Activated CD4-positive, CD25-positive, alpha-beta regulatory T cell treated with anti-CD3 and anti-CD28 coated beads, Interleukin-2, amount 50 U/mL, for 72 hours (primary cell): ENCODE measurements around the gene KIF22.
"Not testable (repeated sequence)": the region's sequence is repeated elsewhere in the genome, so short reads cannot be mapped to it uniquely, and the experiment has no call there.

ENCODE experiments used
- DNase-seq: peaks from one replicate; pipeline ENCODE4 v3.0.0; 2021

The KIF22 gene

GRCh38 chr16:29815793-29816693 is 25.5 kb downstream of the KIF22 start, which contains the start of gene PAGR1:
PAGR1 (plus strand) TSS chr16:29816152; CDS start chr16:29816526, 374 bp downstream.
- peak; percentile 97 for DNase-seq

GRCh38 chr16:29816694-29817441 is 26.3 kb downstream of the KIF22 start:
- peak; percentile 64 for DNase-seq

GRCh38 chr16:29818082-29818481 is 27.5 kb downstream of the KIF22 start:
- no peak for DNase-seq

DNA sequence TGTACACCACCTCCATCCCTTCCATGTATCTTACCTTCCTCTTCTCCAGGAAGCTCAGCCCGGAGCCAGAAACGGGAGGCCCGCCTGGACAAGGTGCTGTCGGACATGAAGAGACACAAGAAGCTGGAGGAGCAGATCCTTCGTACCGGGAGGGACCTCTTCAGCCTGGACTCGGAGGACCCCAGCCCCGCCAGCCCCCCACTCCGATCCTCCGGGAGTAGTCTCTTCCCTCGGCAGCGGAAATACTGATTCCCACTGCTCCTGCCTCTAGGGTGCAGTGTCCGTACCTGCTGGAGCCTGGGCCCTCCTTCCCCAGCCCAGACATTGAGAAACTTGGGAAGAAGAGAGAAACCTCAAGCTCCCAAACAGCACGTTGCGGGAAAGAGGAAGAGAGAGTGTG is 29.0 kb downstream of the KIF22 start:
- no peak for DNase-seq

GRCh38 chr16:29820271-29820701 is 29.7 kb downstream of the KIF22 start, which contains the start of gene MVP:
MVP (plus strand) TSS chr16:29820462; CDS start chr16:29830550, 10,088 bp downstream.
- DNase-seq: peak; percentile 57

DNA sequence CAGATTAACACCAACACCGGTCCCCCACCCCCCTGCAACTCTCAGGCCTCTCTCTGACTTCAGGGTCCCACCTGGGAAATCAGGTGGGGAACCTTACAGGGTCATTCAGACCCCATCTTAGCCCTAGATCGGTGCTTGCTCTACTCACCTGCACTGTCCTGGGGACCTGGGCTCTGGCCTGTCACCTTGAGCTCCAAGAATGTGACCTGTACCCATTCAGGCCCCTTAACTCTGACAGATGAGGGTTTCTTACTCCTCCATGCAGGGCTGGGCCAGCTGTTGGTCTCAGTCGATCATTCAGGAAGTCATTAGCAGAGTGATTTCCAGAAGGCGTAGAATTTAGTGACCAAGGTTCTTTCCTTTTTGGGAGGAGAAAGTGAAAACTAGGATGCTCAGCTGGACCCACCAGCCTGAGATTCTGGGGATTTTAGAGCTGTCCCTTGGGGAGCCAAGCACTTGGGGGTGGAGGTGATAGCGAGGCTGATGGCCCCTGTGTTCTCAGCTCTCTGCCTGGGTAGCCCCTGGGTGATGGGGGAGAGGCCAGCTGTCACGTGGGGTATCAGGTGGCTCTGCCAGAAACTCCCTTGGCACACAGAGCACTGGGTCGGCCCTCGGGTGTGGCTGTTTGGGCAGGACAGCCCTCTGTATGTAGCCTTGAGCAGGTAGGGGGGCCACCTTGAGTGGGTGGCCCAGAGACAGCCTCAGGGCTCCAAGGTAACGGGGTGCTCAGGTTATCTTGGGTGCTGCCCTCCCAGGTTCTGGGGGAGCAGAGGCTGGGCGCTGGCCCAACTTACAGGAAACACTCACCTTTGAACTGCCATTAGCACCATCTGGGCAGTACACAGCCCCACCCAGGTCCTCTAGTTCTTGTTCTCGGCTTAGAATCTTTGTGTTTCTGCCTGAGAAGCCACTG is 30.4 kb downstream of the KIF22 start:
- peak; percentile 69 for DNase-seq

- DNase-seq: no peak
Observed at GRCh38 chr16:29821643-29822115, 31.1 kb downstream of the KIF22 start.

DNA sequence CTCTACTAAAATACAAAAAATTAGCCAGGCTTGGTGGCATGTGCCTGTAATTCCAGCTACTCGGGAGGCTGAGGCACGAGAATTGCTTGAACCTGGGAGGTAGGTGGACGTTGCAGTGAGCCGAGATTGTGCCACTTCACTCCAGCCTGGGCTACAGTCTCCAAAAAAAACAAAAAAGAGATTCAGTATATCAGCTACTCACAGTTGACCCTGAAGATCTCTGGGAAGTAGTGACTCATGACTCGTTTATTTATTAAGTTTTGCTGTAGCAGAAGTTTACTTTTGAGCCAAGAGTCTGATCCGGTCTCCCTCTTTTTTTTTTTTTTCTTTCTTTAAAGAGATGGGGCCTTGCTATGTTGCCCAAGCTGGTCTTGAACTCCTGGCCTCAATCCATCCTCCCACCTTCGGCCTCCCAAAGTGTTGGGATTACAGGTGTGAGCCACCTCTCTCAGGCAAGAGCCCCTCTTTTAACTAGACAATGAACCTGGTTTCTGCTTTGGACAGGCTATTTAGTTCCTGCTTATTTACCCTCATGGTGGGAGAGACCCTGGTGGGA is 34.1 kb downstream of the KIF22 start:
- no peak for DNase-seq

DNA sequence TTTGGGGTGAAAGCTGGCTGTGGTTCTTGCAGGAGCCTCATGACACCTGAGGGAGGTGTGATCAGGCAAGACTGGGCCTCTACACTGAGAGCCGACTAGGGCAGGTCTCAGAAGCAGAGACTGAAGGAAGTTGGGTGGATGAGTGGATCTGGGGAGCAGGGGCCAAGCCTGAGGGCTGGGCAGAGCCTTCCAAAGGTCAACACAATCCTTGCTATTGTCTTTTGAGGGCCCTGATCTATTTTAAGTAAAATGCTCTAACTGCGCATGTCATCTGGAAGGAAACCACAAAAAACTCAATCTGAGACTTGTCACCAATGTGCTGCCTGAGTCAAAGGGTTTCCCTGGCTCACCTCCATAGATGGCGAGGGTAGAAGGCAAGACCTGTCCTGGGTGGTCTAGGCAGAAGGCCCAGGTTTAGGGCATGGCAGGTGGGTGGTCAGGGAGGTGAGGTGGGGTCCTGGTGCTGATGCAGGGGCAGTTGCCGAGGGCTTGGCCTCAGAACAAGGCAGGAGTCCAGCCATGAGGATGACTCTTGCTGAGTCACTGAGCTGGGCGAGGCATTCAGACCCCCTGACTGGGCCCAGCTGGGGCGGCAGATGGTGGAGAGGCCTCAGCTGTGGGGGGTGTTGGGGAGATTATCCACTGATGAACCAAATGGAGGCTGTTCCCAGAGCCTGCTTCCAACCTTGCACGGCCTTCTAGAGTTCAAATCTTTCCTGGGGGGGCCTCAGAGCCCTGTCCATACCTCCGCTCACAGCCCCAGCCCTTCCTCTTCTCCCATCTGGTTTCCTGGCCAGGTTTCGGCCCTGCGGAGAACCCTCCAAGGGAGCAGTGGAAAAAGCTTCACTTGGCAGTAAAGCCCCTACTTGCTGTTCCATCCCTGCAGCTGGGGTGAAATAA is 34.8 kb downstream of the KIF22 start:
- no peak for DNase-seq

DNA sequence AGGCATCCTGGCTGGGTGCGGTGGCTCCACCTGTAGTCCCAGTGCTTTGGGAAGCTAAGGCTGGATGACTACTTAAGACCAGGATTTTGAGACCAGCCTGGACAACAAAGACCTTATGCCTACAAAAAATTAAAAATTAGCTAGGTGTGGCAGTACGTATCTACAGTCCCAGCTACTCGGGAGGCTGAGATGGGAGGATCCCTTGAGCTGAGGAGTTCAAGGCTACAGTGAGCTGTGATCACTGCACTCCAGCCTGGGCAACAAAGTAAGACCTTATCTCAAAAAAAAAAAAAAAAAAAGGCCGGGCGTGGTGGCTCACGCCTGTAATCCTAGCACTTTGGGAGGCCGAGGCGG is 35.8 kb downstream of the KIF22 start:
- DNase-seq: no peak

GRCh38 chr16:29830774-29831173 is 40.2 kb downstream of the KIF22 start:
- DNase-seq: no peak

DNA sequence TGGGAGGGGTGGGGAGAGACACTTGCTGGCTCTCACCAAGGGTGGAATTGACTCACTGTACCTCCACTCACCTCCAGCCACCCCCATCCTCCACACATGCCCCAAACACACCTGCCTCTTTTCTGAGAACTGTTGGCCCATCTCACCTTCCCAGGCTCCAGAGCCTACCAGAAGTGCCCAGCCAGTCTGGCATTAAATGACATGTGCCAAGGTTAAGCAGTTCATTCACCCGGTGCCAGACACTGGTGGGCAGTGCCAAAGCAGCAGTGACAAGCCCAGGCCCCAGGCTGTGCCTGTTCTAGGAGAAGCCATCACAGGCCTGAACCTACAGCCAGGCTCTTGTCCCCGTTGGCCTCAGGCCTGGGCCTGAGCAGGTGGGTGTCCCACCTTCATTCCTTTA is 40.9 kb downstream of the KIF22 start:
- no peak for DNase-seq

- DNase-seq: not testable (repeated sequence)
Observed at GRCh38 chr16:29833219-29833618, 42.7 kb downstream of the KIF22 start.

- no peak for DNase-seq
Observed at GRCh38 chr16:29834079-29834478, 43.5 kb downstream of the KIF22 start.

- no peak for DNase-seq
Observed at GRCh38 chr16:29835926-29836325, 45.4 kb downstream of the KIF22 start.

DNA sequence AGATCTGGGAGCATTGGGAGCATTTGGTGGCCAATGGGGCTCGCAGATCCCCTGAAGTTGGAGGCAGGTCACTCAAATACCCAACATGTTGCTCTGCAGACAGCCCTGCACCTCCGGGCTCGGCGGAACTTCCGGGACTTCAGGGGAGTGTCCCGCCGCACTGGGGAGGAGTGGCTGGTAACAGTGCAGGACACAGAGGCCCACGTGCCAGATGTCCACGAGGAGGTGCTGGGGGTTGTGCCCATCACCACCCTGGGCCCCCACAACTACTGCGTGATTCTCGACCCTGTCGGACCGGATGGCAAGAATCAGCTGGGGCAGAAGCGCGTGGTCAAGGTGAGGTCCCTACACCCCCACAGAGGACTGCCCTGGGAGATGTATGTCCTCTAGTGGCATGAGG is 46.1 kb downstream of the KIF22 start:
- no peak for DNase-seq

DNA sequence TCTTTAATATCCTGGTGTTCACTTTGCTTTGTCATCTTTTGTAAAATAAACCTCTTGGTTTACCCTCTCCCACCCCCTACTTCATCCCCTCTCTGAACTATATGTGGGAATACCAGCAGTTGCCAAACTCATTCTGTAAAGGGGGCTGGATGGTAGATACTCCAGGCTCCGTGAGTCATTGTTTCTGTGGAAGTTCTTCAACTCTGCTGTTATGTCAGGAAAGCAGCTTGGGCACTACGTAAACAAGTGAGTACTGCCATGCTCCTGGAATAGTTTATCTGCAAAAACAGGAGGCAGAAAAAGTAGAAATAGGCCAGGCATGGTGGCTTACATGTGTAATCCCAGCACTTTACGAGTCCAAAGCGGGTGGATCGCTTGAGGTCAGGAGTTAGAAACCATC is 47.3 kb downstream of the KIF22 start:
- no peak for DNase-seq

- no peak for DNase-seq
Observed at GRCh38 chr16:29839822-29840221, 49.3 kb downstream of the KIF22 start.

GRCh38 chr16:29840240-29840639 is 49.7 kb downstream of the KIF22 start:
- DNase-seq: no peak

GRCh38 chr16:29841631-29842030 is 51.1 kb downstream of the KIF22 start:
- no peak for DNase-seq

DNA sequence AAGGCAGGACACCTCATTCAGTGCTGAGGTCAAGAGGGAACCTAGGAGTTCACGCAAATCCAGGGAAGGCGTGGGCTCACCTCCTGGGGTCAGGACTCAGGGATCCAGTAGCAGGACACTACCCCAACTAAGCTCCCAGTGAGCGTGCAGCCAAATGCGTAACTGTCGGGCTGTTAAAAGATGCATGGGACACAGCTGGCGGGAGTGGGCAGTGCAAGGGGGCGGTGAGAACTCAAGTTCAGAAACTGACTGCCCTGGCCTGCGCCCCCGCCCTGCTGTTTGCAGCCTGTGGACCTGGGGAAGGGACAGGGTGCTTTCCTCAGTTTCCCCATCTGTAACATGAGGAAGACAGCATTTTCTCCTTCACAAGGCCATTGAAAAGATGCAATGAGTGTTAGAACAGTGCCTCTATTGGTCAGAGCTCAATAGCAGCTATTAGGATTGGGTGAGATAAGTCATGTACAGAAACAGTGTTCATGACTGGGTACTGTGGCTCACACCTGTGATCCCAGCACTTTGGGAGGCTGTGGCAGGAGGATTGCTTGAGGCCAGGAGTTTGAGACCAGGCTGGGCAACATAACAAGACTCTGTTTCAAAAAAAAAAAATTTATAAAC is 52.3 kb downstream of the KIF22 start:
- DNase-seq: no peak
